Thyroid gland (tissue), 4 donors: ENCODE results near the gene CLIC5. TPM values are rescaled to one million over a fixed set of nuclear protein-coding genes. Genes with fewer than 3 reads are reported as not detected.

Experiments
- DNase-seq, 2 donors: peaks; one replicate each; pipeline ENCODE4 v3.0.0-alpha.2; 2019
- H3K27ac ChIP-seq, 3 donors: fragments of 200-600 bp; sonication (generic); 1 replicate in 2 of 3; 2 replicates in 1 of 3; pipeline ENCODE4 v1.5.1; 2016 to 2019; ENCODE audit warnings: mild to moderate bottlenecking in 1 of 3, moderate library complexity in 1 of 3
- H3K27me3 ChIP-seq: fragments of 200-600 bp; sonication (generic); one replicate; pipeline ENCODE4 v1.5.1; 2019
- H3K36me3 ChIP-seq, 2 donors: fragments of 200-600 bp; sonication (generic); one replicate each; pipeline ENCODE4 v1.5.1; 2016 to 2019
- H3K4me1 ChIP-seq, 2 donors: fragments of 200-600 bp; sonication (generic); one replicate each; pipeline ENCODE4 v1.5.1; 2017 to 2019
- H3K4me3 ChIP-seq, 3 donors: fragments of 200-600 bp; sonication (generic); replicated peaks in 1 of 3; 1 replicate in 2 of 3; 2 replicates in 1 of 3; pipeline ENCODE4 v1.5.1; 2016; ENCODE audit warnings: mild to moderate bottlenecking in 1 of 3
- H3K9me3 ChIP-seq: fragments of 200-600 bp; sonication (generic); one replicate; pipeline ENCODE4 v1.5.1; 2017
- POLR2A ChIP-seq, 2 donors: fragments of 450-650 bp; IDR thresholded peaks; one replicate each; pipeline ENCODE4 v1.6.1; 2017; ENCODE audit warnings: antibody characterized with exemption in 2 of 2, mild to moderate bottlenecking in 2 of 2, moderate library complexity in 1 of 2
- WGBS, 2 donors: methylation state at CpG; one replicate each; pipeline ENCODE4 v1.1.5; 2017; 5-methylcytosine and 5-hydroxymethylcytosine counted together
- intact Hi-C: fragments of 100-400 bp; cut with DNase I; formaldehyde crosslinking; loops from one replicate; pipeline ENCODE4 v1.15.1; 2023
- total RNA-seq, 4 donors: library from RNA; depleted of rRNA; stranded (reverse); fragments of >200 nt; gene quantifications; one replicate each; pipeline ENCODE4 v1.2.3, GENCODE V29; 2016
- TF ChIP-seq, protein P1 (sequence below), 6 experiments: fragments of 200-600 bp in 3 of 6; fragments of 450-650 bp in 3 of 6; sonication (generic) in 3 of 6; IDR thresholded peaks; one replicate each; pipeline ENCODE4 v1.5.1; 2016 to 2019; ENCODE audit warnings: antibody characterized with exemption in 6 of 6, mild to moderate bottlenecking in 2 of 6, inconsistent platforms in 1 of 6, moderate library complexity in 1 of 6

The CLIC5 gene
- total RNA-seq, 4 donors from 2014 or later = 10.5 to 15.5 (median 11.7) TPM

DNA sequence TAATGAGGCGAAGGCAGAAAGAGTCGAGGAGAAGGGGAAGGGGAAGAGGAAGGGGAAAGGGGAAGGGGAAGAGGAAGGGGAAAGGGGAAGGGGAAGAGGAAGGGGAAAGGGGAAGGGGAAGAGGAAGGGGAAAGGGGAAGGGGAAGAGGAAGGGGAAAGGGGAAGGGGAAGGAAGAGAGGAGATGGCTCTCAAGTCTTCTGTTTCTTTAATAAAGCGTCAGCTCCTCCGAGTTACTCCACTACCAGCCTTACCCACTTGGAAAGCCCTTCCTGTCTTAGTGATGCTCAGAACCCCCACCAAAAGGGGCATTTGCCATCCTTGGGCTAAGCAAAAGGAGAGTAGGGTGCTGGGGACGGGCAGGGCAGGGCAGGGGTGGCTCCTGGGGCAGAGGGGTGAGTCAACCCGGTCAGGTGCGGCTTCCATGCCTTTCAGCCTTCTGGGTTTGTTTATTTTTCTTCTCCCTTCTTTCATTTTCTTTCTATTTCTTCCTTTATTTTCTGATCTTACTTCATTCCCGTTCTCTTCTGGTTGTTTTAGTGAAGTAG lies 476 bp upstream of the CLIC5 start:
- intact Hi-C loops = no loop called here
- Histone ChIP-seq H3K4me3 (peak overlapping the region in 2 of 3 donors; percentile 60 to 63), H3K4me1 (peaks cover 8% of the 10 kb centered on the region in 2 donors), H3K27ac (peak overlapping the region in 1 of 3 donors; percentile 67), H3K27me3 (no peaks in the 10 kb centered on the region), H3K9me3 (no peaks in the 10 kb centered on the region), H3K36me3 (no peaks in the 10 kb centered on the region)
- whole genome bisulfite sequencing, 2 donors = 42 to 44% methylated on average over 8 of the region's 8 CpGs
- TF ChIP-seq, protein P1, sequence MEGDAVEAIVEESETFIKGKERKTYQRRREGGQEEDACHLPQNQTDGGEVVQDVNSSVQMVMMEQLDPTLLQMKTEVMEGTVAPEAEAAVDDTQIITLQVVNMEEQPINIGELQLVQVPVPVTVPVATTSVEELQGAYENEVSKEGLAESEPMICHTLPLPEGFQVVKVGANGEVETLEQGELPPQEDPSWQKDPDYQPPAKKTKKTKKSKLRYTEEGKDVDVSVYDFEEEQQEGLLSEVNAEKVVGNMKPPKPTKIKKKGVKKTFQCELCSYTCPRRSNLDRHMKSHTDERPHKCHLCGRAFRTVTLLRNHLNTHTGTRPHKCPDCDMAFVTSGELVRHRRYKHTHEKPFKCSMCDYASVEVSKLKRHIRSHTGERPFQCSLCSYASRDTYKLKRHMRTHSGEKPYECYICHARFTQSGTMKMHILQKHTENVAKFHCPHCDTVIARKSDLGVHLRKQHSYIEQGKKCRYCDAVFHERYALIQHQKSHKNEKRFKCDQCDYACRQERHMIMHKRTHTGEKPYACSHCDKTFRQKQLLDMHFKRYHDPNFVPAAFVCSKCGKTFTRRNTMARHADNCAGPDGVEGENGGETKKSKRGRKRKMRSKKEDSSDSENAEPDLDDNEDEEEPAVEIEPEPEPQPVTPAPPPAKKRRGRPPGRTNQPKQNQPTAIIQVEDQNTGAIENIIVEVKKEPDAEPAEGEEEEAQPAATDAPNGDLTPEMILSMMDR (IDR thresholded peaks at IDR 0.05) = no peak
- TF ChIP-seq POLR2A (IDR thresholded peaks at IDR 0.05) = no peak
- no peak for DNase-seq

DNA sequence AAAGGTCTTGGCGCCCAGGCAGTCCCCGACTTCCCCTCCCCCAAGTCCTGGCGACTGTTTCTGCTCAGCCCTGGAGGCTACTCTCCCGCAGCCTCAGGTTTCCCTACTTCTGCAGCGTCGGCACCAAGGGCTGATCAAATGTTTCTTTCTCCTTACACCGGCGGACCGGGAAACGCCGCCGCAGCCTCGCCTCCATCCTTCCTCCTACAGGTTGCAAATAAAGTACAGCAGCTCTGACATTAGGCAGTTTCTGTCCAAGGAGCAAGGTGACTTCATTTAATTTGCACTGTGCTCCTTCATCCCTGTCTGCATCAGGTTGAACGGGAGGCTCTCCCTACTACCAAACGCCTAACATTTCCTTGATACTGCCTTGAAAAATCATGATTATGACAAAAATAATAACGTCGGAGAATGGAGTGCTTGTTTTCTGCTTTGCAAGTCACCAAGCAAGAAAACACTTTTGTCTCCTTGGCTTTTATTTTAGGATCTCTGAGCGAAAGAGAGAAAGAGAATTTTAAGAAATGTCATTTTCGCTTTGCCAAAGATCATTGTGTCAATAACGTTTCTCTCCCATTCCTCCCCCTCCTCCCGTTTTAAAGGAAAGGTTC lies 1.0 kb downstream of the CLIC5 start:
- WGBS, 2 donors = 11 to 12% methylated on average over 21 of the region's 21 CpGs
- intact Hi-C loops = no loop called here
- TF ChIP-seq, protein P1 (IDR thresholded peaks at IDR 0.05) = peak in 1 of 6 experiments; percentile 3
- TF ChIP-seq POLR2A (IDR thresholded peaks at IDR 0.05) = peak in 1 of 2 donors; percentile 11
- peak overlapping the region; percentile 27 to 87 (median 67) for H3K27ac ChIP-seq
- H3K4me1 ChIP-seq = peaks cover 8% of the 10 kb centered on the region in 2 donors
- no peaks in the 10 kb centered on the region for H3K27me3 ChIP-seq
- peak; percentile 36 to 57 for DNase-seq
- no peaks in the 10 kb centered on the region for H3K36me3 ChIP-seq
- no peaks in the 10 kb centered on the region for H3K9me3 ChIP-seq
- peak overlapping the region; percentile 59 to 63 (median 60) for H3K4me3 ChIP-seq

DNA sequence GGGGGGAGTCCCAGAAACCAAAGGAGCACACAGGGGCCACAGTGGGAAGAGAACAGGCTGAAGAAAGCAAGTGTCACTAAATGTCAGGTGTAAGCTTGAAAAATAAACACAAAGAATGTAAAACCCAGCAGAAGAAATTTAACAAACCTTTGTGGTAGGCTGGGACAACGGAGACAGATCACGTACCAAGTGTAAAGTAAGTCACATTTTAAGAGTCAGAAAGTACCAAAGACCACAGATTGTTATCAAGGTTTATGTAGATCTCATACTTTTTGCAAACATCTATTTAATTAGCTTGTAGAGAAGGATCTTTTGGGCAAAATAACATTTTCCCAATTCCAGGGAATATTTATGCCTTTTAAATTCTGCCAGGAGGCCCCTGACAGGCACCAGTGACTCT lies 1.6 kb downstream of the CLIC5 start:
- DNase-seq = no peak
- 86 to 88% methylated on average over 2 of the region's 2 CpGs for WGBS, 2 donors
- no peaks in the 10 kb centered on the region for H3K9me3 ChIP-seq
- no peaks in the 10 kb centered on the region for H3K36me3 ChIP-seq
- H3K4me1 ChIP-seq = peaks cover 8% of the 10 kb centered on the region in 2 donors
- peak overlapping the region in 1 of 3 donors; percentile 59 for H3K4me3 ChIP-seq
- intact Hi-C loops = no loop called here
- H3K27ac ChIP-seq = peak overlapping the region; percentile 27 to 87 (median 67)
- no peaks in the 10 kb centered on the region for H3K27me3 ChIP-seq
- TF ChIP-seq, protein P1 (IDR thresholded peaks at IDR 0.05) = no peak
- TF ChIP-seq POLR2A (IDR thresholded peaks at IDR 0.05) = no peak

DNA sequence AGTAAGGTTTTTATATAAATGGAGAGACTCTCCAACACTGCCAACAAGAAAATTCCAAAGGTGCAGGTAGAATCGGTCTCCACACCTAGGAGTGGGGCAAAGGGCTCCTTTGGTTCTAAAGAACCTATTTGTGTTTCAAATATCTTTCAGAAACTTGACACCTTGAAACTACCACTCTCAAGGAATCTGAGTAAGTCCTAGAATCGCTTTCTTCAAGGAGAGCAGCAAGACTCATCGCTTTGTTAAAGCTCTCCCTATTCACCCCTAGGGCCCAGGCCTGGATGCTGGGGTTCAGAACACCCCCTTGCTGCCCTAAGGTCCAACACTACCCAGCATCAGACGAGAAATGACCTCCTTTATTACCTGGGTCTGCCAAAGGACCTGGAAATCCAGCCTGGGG lies 2.0 kb downstream of the CLIC5 start:
- peaks cover 8% of the 10 kb centered on the region in 2 donors for H3K4me1 ChIP-seq
- TF ChIP-seq, protein P1 (IDR thresholded peaks at IDR 0.05) = no peak
- no peak for TF ChIP-seq POLR2A (IDR thresholded peaks at IDR 0.05)
- no peaks in the 10 kb centered on the region for H3K9me3 ChIP-seq
- intact Hi-C loops = no loop called here
- 89 to 93% methylated on average over 4 of the region's 4 CpGs for WGBS, 2 donors
- no peak overlapping the region for H3K4me3 ChIP-seq
- H3K27me3 ChIP-seq = no peaks in the 10 kb centered on the region
- H3K27ac ChIP-seq = peak overlapping the region in 1 of 3 donors; percentile 87
- no peaks in the 10 kb centered on the region for H3K36me3 ChIP-seq
- no peak for DNase-seq

DNA sequence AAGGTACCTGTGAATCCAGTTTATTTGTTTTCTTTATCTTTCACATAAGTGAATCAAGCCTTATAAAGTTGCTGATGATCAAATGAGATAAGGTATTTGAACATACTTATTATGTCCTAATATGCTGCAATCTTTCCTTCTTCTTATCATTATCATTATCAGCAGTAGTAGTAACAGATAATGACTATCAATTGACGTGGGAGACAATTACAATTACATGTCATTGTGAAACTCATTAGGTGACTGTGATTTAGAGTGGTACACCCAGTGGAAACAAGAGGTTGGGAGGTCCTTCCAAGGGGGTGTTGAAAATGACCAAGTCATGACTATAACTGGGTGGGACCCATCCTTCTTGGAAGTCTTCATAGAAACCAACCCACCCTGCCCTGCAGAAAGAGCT lies 2.8 kb downstream of the CLIC5 start:
- Histone ChIP-seq H3K27ac (no peak overlapping the region), H3K4me1 (peaks cover 8% of the 10 kb centered on the region in 2 donors), H3K36me3 (no peaks in the 10 kb centered on the region), H3K27me3 (no peaks in the 10 kb centered on the region), H3K9me3 (no peaks in the 10 kb centered on the region), H3K4me3 (no peak overlapping the region)
- no peak for TF ChIP-seq POLR2A (IDR thresholded peaks at IDR 0.05)
- TF ChIP-seq, protein P1 (IDR thresholded peaks at IDR 0.05) = no peak
- no peak for DNase-seq
- intact Hi-C loops = no loop called here
- 94 to 96% methylated on average over 1 of the region's 1 CpG for WGBS, 2 donors
